GM21447 (cell line): ENCODE data around the gene TAS2R43.
A peak's percentile ranks its signal among the peaks of the same experiment; 100 is the strongest.
"Not testable (repeated sequence)": the region's sequence is repeated elsewhere in the genome, so short reads cannot be mapped to it uniquely, and the experiment has no call there.

Experiments used
- ATAC-seq: cut with Tn5 transposase; IDR thresholded peaks from one replicate; pipeline ENCODE4 v1.9.1; 2021; ENCODE audit not compliant: unreplicated experiment

TAS2R43 gene

GRCh38 chr12:11092128-11092527 is at the start of gene TAS2R43:
TSS of gene TAS2R43 (minus strand) at chr12:11092313. CDS start at chr12:11092229, 84 bp downstream.
- ATAC-seq = no peak

GRCh38 chr12:11136075-11136474 is 44.0 kb upstream of the TAS2R43 start:
- ATAC-seq = peak; percentile 61

GRCh38 chr12:11134305-11134704 is 42.2 kb upstream of the TAS2R43 start, which contains the start of gene TAS2R30:
TSS of gene TAS2R30 (minus strand) at chr12:11134644. CDS start at chr12:11134244, 400 bp downstream.
- no peak for ATAC-seq

GRCh38 chr12:11133816-11134215 is 41.7 kb upstream of the TAS2R43 start:
- ATAC-seq = no peak

- no peak for ATAC-seq
These were observed 41.0 kb upstream of the TAS2R43 start for GRCh38 chr12:11133162-11133561.

GRCh38 chr12:11130999-11131398 is 38.9 kb upstream of the TAS2R43 start:
- no peak for ATAC-seq

GRCh38 chr12:11130382-11130781 is 38.3 kb upstream of the TAS2R43 start:
- no peak for ATAC-seq

GRCh38 chr12:11114130-11114529 is 22.0 kb upstream of the TAS2R43 start:
- not testable (repeated sequence) for ATAC-seq

GRCh38 chr12:11111213-11111612 is 19.1 kb upstream of the TAS2R43 start:
- ATAC-seq = not testable (repeated sequence)

GRCh38 chr12:11108862-11109261 is 16.7 kb upstream of the TAS2R43 start:
- no peak for ATAC-seq

- ATAC-seq = no peak
These were observed 15.6 kb upstream of the TAS2R43 start for GRCh38 chr12:11107719-11108118.

- no peak for ATAC-seq
These were observed 14.2 kb upstream of the TAS2R43 start for GRCh38 chr12:11106288-11106687.

GRCh38 chr12:11105546-11105945 is 13.4 kb upstream of the TAS2R43 start:
- no peak for ATAC-seq

- ATAC-seq = not testable (repeated sequence)
These were observed 2.8 kb upstream of the TAS2R43 start for GRCh38 chr12:11094910-11095309.

- no peak for ATAC-seq
These were observed 2.9 kb downstream of the TAS2R43 start for GRCh38 chr12:11089246-11089645.

GRCh38 chr12:11085419-11085818 is 6.7 kb downstream of the TAS2R43 start:
- ATAC-seq = no peak

- ATAC-seq = no peak
These were observed 10.1 kb downstream of the TAS2R43 start for GRCh38 chr12:11081987-11082386.

- no peak for ATAC-seq
These were observed 13.9 kb downstream of the TAS2R43 start for GRCh38 chr12:11078246-11078645.

- ATAC-seq = no peak
These were observed 16.5 kb downstream of the TAS2R43 start for GRCh38 chr12:11075642-11076041.

- no peak for ATAC-seq
These were observed 20.7 kb downstream of the TAS2R43 start for GRCh38 chr12:11071414-11071813.

GRCh38 chr12:11070999-11071398 is 21.1 kb downstream of the TAS2R43 start:
- no peak for ATAC-seq

- no peak for ATAC-seq
These were observed 22.2 kb downstream of the TAS2R43 start for GRCh38 chr12:11069854-11070365.

- ATAC-seq = no peak
These were observed 24.6 kb downstream of the TAS2R43 start for GRCh38 chr12:11067514-11067913.
